NCI-H510A treated with DMSO at 0.1 percent for 48 hours (cell line): ENCODE data around the gene EFTUD2.
A peak's percentile ranks its signal among the peaks of the same experiment; 100 is the strongest.

Experiments
- DNase-seq: peaks from one replicate; lab custom pipeline; 2025; lab: John Stamatoyannopoulos, UW

The EFTUD2 gene

GRCh38 chr17:44910231-44911106 is 11.2 kb upstream of the EFTUD2 start:
- no peak for DNase-seq

DNA sequence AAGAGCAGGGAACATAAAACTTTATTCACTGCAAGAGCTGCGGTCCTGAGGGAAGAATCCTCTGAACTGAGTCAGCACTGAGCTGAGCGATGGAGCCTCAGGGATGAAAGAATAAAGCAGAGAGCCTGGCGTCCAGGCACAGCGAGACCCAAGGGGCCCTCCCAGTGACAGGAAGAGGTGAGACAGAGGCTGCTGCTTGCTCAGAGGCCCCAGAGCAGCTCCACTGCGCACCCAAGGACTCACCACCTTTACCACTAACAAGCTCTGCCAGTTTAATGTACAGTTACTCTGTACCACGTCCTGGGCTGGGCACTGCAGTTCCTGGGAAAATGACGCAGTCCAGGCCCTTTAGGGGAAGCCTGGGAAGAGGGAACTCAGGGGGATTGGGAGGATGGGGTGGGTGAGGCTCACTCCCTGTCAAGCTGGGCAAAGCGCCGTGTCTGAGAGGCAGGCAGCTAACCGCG is 10.5 kb upstream of the EFTUD2 start:
- DNase-seq, result no peak

DNA sequence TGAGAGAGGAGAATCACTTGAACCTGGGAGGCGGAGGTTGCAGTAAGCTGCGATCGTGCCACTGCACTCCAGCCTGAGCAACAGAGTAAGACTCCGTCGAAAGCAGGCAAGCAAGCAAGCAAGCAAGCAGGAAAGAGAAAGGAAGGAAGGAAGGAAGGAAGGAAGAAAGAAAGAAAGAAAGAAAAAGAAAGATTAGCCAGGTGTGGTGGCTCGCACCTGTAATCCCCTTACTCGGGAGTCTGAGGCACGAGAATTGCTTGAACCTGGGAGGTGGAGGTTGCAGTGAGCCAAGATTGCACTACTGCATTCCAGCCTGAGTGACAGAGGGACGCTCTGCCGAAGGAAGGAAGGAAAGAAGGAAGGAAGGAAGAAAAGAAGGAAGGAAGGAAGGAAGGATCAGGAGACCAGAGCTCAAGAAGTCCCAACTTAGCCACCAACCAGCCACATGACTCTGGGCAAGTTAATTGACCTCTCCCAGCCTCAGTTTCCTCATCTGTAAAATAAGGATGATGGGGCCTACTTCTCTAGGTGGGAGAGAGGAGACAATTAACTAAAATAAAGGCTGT is 9.6 kb upstream of the EFTUD2 start:
- no peak for DNase-seq

DNA sequence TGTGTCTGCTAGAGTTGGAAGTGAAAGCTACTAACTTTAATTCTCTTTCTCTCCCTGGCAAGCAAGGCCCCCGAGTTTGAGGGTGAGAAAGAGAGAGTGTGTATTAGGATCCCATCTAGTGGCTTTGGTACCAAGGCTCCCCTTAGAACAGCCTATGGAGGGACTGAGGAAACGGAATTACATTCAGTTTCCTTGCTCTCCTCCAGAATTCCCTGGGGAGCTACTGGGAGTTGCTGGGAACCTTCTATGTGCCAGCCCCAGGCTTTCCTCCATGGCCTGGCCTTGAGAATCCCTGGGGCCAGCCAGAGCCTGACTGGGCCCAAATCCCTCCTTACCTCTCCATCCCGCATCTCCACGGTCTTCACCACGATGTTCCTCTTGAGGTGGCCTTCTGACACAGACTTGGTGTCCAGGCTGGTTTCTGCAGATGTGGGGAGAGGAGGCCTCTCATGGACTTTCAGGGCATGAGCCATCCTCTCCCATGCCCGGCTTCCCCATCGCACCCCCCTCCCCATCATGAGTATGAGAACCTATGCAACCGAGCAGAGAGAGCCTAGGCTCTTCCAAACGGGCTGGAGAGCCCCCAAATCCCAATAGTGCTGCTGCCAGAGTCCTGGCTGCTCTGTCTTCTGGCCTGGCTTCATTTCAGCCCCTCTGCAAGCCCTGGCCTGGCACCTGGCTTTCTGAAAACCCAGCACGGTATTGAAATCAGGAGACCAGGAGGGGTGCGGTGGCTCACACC is 8.7 kb upstream of the EFTUD2 start:
- DNase-seq, result no peak

DNA sequence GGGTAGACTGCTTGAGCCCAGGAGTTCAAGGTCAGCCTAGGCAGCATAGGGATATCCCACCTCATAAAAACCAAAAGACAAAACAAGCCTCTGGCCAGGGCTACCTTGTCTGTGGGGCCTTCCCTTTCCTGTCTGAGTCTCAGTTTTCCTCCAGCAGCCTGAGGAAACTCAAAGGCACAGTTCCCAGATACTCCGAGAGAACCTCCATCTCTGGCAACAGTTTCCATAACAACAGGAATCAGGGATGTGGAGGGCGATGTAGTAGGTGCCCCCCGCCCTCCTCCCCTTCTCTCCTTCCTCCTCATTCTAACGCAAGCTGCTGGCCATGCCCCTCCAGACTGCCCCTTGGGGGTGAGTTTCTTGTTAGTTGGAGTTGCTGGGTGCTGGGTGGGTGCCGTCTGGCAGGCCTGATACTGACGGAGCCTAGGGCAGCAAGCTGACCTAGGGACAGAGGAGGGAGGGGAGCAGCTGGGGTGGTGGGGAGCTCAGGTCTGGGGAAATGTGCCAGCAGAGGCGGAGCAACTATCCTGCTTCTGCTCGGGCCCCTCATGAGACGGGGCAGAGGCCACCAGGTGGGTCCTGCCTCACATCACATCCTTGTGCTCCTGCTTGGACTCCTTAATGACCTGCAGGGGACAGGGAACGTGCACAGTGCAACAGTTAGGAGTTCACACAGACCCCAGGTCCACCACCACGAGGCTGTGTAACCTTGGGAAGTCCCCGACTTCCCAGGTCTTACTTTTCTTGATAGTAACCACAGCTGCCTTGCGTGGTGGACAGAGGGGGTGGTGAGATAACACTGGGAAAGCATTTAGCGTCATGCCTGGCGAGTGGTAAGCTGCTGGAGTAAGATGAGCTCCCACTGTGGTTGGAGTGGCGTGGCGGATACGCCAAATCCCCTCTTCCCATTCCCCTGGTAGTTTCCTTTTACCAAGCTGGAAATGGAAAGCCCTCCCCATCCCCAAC is 7.8 kb upstream of the EFTUD2 start:
- no peak for DNase-seq

GRCh38 chr17:44906010-44906646 is 6.9 kb upstream of the EFTUD2 start:
- no peak for DNase-seq

DNA sequence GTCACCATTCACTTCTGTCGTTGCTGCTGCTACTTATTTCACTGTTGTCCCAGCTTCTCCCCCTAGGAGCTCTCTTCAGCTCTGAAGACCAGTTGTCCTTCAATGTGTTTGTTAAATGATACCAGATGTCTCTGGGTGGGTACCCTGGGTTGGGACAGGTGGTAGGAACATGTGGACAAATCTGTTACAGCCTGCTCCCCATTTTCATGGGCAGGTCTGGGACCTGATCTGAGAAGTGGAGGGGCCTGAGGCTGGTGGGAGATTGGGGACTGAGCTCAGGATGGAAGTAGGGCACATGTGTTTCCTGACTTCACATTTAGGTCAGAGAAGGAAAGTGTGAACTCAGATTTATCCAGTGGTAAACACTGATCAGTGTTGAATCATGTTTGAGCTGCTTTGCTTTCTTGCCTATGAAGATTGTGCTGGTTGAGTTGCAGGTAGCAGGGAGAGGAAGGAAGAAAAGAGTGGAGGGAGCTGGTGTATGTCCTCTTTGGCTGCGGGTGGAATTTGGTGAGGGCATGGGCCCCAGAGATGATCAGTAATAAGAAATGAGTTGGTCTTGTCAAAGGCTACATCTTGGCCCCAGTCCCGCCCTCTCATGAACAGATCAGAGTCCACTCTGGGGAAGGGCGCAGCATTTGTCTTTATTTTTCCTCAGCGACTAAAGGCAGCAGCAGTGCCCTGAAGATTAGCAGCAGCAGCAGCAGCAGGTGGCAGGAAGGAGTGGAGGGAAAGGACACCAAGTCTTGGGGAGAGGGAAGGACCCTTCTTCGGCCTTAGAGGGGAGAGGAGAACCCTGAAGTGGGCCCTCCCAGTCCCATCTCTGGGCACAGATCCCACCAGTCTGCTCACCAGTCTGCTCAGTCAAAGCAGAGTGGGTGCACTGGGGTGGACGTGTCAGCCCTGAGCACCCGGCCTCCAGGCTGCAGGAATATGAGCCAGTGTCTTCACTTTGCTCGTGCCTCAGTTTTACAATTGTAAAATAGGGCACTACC is 6.1 kb upstream of the EFTUD2 start:
- no peak for DNase-seq

DNA sequence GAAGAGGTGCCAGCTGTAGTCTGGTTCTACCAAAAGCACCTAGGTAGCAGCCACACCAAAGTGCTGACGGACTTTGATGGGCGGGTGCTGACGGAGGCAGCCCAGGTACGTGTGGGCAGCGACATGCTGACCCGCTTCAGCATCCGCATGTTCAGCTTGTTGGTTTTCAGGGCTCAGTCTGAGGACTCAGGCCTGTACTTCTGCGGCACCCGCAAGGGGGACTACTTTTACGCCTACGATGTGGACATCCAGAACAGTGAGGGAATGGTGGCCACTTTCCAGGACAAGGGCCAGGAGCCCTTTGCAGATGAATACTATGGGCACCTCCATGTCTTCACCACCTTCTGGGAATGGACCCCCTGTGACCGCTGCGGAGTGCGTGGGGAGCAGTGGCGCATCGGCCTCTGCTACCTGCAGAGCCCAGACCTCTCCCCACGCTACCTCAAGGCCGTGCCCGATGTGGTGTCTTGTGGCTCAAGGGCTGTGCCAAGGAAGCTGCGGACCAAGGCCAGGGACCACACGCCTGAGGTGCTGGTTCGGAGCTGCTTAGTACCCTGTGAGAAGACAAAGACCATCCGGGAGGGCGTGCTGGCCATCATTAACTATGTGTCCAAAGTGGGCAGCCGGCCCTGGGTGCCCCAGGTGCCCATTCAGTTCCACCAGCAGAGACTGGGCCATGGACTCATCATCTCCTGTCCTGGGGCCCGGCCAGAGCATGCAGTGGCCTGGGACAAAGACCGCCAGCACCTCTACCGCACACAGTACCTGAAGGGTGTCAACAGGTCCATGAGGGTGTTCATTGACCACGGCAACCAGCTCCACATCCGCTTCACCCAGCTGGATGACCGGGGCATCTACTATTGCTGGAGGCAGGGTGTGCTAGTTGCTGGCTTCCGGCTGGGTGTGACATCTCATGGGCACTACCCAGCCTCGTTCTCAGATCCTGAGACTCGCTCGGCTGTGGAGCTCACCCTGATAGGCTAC is 5.0 kb upstream of the EFTUD2 start:
- DNase-seq, result no peak

- DNase-seq, result no peak
Observed at GRCh38 chr17:44903012-44903685, 3.9 kb upstream of the EFTUD2 start.

- DNase-seq, result no peak
Observed at GRCh38 chr17:44902135-44902760, 3.0 kb upstream of the EFTUD2 start.

- DNase-seq, result peak; percentile 27
Observed at GRCh38 chr17:44901411-44901921, 2.2 kb upstream of the EFTUD2 start.

GRCh38 chr17:44900894-44901293 is 1.6 kb upstream of the EFTUD2 start:
- DNase-seq, result peak; percentile 75

DNA sequence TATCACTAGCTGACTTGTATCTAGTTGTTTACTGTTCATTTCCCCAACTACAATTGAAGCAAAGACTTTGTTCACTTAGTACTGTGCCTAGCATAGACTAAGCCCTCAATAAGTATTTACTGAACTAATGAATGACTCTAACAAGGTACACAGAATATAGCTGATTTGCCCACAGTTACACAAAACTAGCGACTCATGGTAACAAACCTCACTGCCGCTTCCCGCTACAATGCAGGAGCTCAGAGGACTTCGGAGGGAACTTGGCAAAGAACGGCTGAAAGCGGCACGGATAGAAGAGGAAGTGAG is 524 bp downstream of the EFTUD2 start:
- DNase-seq, result peak; percentile 46

DNA sequence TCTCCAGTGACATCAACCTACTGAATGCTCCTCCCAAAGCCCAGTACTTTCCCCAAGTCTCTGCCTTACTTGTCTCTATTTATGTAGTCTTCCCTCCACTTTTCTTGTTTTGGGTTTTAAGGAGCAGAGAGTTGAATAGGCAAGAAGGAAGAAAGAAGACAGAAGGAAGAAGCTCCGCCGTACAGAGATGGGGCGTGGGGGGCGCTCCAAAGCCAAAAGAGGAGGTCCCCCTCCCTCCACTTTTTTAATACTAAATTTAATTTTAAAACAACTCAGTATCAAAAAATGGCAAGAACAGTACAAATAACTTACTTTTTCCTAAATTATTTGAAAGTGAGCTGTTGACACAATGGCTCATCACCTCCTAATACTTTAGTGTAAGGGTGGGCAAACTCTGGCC is 4.6 kb downstream of the EFTUD2 start:
- no peak for DNase-seq

DNA sequence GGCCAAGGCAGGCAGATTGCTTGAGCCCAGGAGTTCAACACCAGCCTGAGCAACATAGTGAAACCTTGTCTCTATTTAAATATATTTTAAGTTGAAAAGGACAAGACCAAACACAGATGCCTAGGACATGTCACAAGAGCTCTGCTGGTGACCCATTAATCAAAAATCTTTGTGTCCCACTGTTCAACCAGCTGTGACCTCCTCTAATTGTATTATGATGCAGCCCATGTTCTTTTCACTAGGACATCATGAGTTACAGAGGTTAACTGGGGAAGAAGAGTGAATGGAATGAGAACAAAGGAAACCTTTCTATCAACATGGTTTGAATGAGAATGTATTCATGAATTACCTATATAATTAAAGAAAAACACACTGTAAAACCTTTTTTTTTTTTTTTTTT is 7.0 kb downstream of the EFTUD2 start:
- no peak for DNase-seq

- no peak for DNase-seq
Observed at GRCh38 chr17:44889003-44889402, 10.2 kb downstream of the EFTUD2 start.
